OCI-LY3 (cell line): ENCODE results near the gene SLX9.

ENCODE experiments used
- H2AFZ ChIP-seq: fragments of 200-600, 300-600 bp; shearing (Covaris generic); 2 replicates; pipeline ENCODE4 v1.6.0; 2014; ENCODE audit warnings: antibody characterized with exemption, low read depth, low read length
- H3K27ac ChIP-seq: fragments of 200-600, 300-600 bp; sonication (generic); 2 replicates; pipeline ENCODE4 v1.5.1; 2014; ENCODE audit warnings: mild to moderate bottlenecking, low read length, moderate library complexity, mixed read lengths
- H3K27me3 ChIP-seq: fragments of 200-600, 300-600 bp; sonication (generic); 2 replicates; pipeline ENCODE4 v1.6.1; 2014; ENCODE audit warnings: low read depth, low read length, mixed read lengths
- H3K36me3 ChIP-seq: fragments of 200-600, 300-600 bp; sonication (generic); replicated peaks from 2 replicates; pipeline ENCODE3; 2014; ENCODE audit warnings: low read depth, low read length, mixed read lengths
- H3K4me1 ChIP-seq: fragments of 300-600, 200-600 bp; sonication (generic); 2 replicates; pipeline ENCODE4 v1.6.1; 2014; ENCODE audit warnings: low read length, mixed read lengths
- H3K4me2 ChIP-seq: fragments of 200-600, 300-600 bp; sonication (generic); 2 replicates; pipeline ENCODE4 v1.6.1; 2014; ENCODE audit warnings: low read length, mixed read lengths
- H3K4me3 ChIP-seq: fragments of 300-600, 200-600 bp; sonication (generic); 2 replicates; pipeline ENCODE4 v1.5.1; 2014; ENCODE audit warnings: antibody characterized with exemption, mild to moderate bottlenecking, low read length, moderate library complexity
- H3K79me2 ChIP-seq: fragments of 300-600, 200-600 bp; shearing (Covaris generic); 2 replicates; pipeline ENCODE4 v1.6.1; 2014; ENCODE audit warnings: mild to moderate bottlenecking, low read length, mixed read lengths
- H3K9ac ChIP-seq: fragments of 300-600, 200-600 bp; shearing (Covaris generic); 2 replicates; pipeline ENCODE4 v1.6.0; 2014; ENCODE audit warnings: mild to moderate bottlenecking, low read length, moderate library complexity
- H3K9me3 ChIP-seq: fragments of 200-600, 300-600 bp; shearing (Covaris generic); 2 replicates; pipeline ENCODE4 v1.6.1; 2014; ENCODE audit warnings: low read length, mixed read lengths; ENCODE audit not compliant: insufficient read depth
- H4K20me1 ChIP-seq: fragments of 200-600, 300-600 bp; sonication (generic); 2 replicates; pipeline ENCODE4 v1.6.1; 2016; ENCODE audit warnings: low read length, mixed read lengths; ENCODE audit not compliant: insufficient read depth
- EZH2phosphoT487 ChIP-seq: fragments of 200-600 bp; shearing (Covaris generic); IDR thresholded peaks from 2 replicates; pipeline ENCODE4 v1.6.1; 2018; ENCODE audit warnings: antibody characterized with exemption, mixed run types, low read depth
- TF ChIP-seq, protein P1 (sequence below): fragments of 200-600, 300-600 bp; sonication (generic); IDR thresholded peaks from 2 replicates; pipeline ENCODE4 v1.5.1; 2014; ENCODE audit warnings: antibody characterized with exemption, low read length, low read depth

Gene SLX9

DNA sequence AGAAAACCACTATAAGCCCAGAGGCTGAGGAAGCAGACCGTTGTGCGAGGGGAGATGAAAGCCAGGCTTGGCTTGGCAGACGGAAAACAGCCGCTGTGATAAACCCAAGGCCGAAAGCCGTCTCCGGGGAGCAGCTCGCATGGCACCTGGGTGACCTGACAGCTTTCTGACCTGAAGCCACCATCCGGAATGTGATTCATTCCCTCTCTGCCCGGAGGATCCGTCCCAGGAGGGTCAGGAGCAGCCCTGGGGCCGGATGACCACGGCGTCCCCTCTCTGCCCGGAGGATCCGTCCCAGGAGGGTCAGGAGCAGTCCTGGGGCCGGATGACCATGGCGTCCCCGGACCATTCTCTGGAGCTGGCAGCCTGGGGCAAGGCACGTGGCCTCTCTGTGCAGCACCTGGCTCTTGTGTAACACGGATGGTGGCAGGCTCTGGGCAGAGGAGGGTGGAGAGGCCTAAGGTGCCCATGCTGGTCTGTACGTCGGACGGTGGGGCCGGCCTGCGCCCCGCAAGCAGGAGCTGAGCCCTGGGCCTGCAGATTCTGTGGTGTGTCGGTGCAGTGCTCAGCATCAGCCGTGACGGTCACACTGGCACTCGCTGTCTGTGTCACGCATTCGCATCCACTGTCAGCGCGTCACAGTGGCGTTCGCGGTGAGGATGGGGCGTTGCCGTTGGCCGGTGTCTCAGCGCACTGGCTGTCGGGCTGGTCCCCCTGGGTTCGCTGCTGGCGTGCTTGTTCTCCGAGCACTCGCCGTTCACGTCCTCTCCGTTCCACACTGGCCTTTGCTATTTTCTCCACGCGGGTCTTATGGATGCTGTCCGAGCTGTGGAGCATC, 50.3 kb downstream of the SLX9 start:
- TF ChIP-seq, protein P1, sequence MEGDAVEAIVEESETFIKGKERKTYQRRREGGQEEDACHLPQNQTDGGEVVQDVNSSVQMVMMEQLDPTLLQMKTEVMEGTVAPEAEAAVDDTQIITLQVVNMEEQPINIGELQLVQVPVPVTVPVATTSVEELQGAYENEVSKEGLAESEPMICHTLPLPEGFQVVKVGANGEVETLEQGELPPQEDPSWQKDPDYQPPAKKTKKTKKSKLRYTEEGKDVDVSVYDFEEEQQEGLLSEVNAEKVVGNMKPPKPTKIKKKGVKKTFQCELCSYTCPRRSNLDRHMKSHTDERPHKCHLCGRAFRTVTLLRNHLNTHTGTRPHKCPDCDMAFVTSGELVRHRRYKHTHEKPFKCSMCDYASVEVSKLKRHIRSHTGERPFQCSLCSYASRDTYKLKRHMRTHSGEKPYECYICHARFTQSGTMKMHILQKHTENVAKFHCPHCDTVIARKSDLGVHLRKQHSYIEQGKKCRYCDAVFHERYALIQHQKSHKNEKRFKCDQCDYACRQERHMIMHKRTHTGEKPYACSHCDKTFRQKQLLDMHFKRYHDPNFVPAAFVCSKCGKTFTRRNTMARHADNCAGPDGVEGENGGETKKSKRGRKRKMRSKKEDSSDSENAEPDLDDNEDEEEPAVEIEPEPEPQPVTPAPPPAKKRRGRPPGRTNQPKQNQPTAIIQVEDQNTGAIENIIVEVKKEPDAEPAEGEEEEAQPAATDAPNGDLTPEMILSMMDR = no peak
- TF ChIP-seq EZH2phosphoT487 = no peak
- Histone ChIP-seq H3K9me3 (no peaks in the 10 kb centered on the region), H3K4me2 (no peak overlapping the region), H3K4me1 (no peaks in the 10 kb centered on the region), H3K36me3 (no peaks in the 10 kb centered on the region), H3K9ac (no peak overlapping the region), H4K20me1 (no peaks in the 10 kb centered on the region), H3K4me3 (no peak overlapping the region), H3K27me3 (no peaks in the 10 kb centered on the region), H2AFZ (no peak overlapping the region), H3K79me2 (no peaks in the 10 kb centered on the region), H3K27ac (no peak overlapping the region)

DNA sequence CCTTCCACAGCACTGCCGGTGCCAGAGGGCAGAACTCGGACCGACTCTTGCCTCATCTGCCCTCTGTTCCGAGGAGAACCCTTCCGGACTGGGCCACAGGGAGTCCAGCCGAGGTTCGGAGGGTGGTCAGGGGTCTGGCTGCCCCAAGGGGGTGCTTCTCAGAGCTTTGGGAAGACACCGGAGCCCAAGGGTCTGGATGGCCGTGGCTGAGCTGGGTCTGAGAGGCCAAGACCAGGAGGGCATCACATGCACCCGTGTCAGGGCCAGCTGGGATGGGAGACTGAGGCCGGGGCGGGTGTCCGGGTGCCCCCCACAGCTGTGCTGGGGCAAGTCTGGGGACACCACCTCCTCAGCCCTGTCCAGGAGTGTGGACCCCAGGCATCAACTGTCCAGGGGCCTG, 51.1 kb downstream of the SLX9 start:
- Histone ChIP-seq H3K4me1 (no peaks in the 10 kb centered on the region), H3K9ac (no peak overlapping the region), H3K27me3 (no peaks in the 10 kb centered on the region), H2AFZ (no peak overlapping the region), H3K36me3 (no peaks in the 10 kb centered on the region), H3K4me3 (no peak overlapping the region), H3K9me3 (no peaks in the 10 kb centered on the region), H3K4me2 (no peak overlapping the region), H3K79me2 (no peaks in the 10 kb centered on the region), H3K27ac (no peak overlapping the region), H4K20me1 (no peaks in the 10 kb centered on the region)
- TF ChIP-seq, protein P1 = no peak
- TF ChIP-seq EZH2phosphoT487 = no peak

DNA sequence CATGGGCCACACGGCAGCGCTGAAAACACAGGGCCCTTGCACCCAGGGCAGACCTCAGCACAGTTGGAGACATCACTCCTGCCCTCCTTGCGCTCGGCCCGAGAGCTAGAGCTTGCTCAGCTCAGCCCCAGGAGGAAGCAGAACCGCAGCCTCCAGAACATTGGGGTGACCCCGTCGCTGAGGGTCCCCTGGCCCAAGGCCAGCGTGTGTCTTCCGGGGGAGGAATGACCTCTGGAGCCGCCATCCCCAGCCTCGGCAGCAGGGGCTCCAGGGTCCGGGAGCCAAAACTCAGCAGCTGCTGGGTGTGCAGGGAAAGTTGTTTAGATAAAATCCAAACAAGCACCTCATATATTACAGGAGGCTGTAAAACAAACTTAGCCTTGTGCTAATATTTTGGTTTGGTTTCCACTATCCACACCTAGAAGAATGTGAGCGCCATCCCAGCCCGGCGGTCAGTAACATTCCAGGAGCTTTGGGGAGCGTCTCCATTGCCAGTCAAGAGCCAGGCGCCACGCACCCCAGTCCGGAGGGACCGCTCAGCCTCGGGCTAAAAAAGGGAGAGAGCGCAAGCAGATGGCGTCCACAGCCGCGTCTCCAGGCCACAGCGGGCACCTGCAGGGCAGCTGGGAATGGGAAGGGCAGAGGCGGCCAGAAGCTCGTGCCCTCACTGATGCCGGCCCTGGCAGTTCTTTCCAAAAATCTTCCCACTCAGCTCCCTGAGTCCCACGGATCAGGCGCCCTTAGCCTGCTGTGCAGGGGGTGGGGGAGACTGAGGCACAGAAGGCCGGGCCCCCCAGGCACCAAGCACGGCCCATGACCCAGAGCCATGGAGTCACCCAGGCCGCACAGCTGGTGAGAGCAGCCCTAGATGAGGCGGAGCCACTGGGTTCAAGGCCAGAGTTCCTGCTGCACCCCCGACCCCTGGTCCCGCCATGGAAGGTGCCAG, 52.0 kb downstream of the SLX9 start:
- H3K36me3 ChIP-seq = no peaks in the 10 kb centered on the region
- H3K79me2 ChIP-seq = no peaks in the 10 kb centered on the region
- H3K9ac ChIP-seq = no peak overlapping the region
- H3K4me3 ChIP-seq = no peak overlapping the region
- H3K27me3 ChIP-seq = no peaks in the 10 kb centered on the region
- H3K27ac ChIP-seq = no peak overlapping the region
- no peaks in the 10 kb centered on the region for H3K4me1 ChIP-seq
- TF ChIP-seq EZH2phosphoT487 = no peak
- TF ChIP-seq, protein P1 = no peak
- no peaks in the 10 kb centered on the region for H3K9me3 ChIP-seq
- no peak overlapping the region for H3K4me2 ChIP-seq
- no peak overlapping the region for H2AFZ ChIP-seq
- no peaks in the 10 kb centered on the region for H4K20me1 ChIP-seq

- Histone ChIP-seq H3K27ac (no peak overlapping the region), H3K27me3 (no peaks in the 10 kb centered on the region), H3K9me3 (no peaks in the 10 kb centered on the region), H3K4me2 (no peak overlapping the region), H3K4me1 (no peaks in the 10 kb centered on the region), H3K4me3 (no peak overlapping the region), H3K9ac (no peak overlapping the region), H2AFZ (no peak overlapping the region), H4K20me1 (no peaks in the 10 kb centered on the region), H3K36me3 (no peaks in the 10 kb centered on the region), H3K79me2 (no peaks in the 10 kb centered on the region)
- TF ChIP-seq EZH2phosphoT487 = no peak
Observed at GRCh38 chr21:44992608-44993031, 52.8 kb downstream of the SLX9 start.
